Stimulated activated naive CD4-positive, alpha-beta T cell (primary cell): Measurements from ENCODE around the gene FKBP1A.
A peak's percentile ranks its signal among the peaks of the same experiment; 100 is the strongest.
"Not testable (repeated sequence)": the region's sequence is repeated elsewhere in the genome, so short reads cannot be mapped to it uniquely, and the experiment has no call there.

ENCODE experiments used
- DNase-seq, 6 experiments: peaks; one replicate each; lab custom pipeline; 2025; lab: John Stamatoyannopoulos, UW

Gene FKBP1A

DNA sequence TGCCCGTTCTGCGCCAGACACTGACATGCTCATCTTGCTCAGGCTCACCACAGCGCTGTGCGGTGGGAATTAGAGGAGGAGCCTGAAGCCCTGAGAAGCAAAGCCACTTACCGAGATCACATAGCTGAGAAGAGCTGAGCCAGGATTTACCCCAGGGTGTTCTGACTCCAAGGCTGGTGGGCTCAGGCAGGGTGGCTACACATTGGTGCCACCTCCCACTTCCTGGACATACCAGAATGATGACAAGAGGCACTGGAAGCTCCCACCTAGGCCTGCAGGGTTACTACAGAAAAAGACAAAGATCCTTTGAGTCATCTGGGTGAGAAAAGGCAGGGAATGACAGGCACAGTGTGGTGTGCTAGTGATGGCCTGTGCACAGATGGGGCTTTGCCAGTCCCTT is 24.4 kb upstream of the FKBP1A start:
- DNase-seq: no peak

DNA sequence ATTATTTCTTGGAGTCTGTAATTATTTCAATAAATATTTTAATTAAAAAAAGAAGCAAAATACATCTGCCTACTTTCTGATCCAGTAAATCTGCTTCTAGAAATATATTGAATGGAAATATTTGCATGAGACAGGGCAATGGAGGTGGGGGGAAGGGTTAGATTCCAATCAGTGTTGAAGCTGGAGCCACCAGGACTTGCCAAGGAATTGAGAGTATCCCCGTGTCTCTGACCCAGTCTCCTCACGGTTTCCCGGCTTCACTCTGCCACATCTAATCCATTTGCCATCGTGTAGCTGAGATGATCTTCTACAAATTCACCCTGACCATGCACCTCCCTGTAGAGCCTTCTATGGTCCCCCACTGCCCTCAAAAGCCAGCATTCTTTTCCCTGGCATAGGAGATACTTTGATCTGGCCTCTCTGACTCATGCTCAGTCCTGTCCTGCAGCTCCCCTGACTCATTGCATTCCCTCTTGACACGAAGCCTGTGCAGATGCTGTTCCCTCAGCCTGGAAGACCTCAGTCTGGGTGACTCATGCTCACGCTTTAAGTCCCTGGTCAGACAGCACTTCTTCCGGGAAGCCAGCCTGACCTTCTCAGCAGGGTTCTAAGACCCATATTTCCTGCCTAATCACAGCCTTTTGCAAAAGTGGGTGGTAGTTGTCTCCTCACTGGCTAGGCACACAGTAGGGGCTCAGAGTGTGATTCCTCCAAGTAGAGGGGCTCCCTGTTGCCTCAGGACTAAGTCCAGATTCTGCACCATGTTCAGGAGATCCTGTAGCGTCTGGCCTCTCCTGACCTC is 23.0 kb upstream of the FKBP1A start:
- DNase-seq: no peak

DNA sequence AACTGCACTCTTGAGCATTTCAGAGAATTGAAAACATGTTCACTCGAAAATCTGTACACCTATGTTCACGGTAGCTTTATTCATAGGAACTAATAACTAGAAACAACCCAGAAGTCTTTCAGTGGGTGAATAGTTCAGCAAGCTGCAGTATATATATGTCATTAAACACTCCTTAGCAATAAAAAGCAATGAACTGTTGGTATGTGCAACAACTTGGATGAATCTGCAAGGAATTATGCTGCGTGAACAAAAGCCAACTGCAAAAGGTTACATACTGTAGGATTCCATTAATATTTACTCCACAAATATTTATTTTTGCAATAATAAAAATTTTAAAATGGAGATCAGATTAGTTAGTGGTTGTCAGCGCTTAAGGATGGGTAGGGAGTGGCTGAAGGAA is 22.1 kb upstream of the FKBP1A start:
- DNase-seq: no peak

- no peak for DNase-seq
Observed at GRCh38 chr20:1405801-1406200, 12.9 kb upstream of the FKBP1A start.

- DNase-seq: no peak
Observed at GRCh38 chr20:1403624-1404023, 10.8 kb upstream of the FKBP1A start.

DNA sequence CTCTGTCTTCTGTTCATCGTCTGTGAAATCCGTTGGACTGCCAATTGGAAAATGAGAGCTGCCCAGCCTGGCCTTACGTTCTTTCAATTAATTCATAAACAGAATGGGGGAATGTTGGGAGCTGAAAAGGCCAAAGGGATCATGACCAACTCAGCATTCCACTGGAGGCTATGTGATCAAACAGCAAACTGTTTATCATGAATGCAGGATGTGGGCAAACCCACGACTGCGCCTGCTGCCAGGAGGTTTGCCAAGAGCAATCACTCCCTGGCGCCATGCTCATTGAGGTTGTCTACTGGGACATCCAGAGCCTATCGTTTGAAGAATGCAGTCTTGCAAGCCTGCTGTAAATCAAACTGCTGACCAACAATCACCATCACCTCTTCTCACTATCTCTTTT is 9.3 kb upstream of the FKBP1A start:
- peak in 1 of 6 experiments; percentile 4 for DNase-seq

GRCh38 chr20:1401451-1401907 is 8.6 kb upstream of the FKBP1A start:
- no peak for DNase-seq

DNA sequence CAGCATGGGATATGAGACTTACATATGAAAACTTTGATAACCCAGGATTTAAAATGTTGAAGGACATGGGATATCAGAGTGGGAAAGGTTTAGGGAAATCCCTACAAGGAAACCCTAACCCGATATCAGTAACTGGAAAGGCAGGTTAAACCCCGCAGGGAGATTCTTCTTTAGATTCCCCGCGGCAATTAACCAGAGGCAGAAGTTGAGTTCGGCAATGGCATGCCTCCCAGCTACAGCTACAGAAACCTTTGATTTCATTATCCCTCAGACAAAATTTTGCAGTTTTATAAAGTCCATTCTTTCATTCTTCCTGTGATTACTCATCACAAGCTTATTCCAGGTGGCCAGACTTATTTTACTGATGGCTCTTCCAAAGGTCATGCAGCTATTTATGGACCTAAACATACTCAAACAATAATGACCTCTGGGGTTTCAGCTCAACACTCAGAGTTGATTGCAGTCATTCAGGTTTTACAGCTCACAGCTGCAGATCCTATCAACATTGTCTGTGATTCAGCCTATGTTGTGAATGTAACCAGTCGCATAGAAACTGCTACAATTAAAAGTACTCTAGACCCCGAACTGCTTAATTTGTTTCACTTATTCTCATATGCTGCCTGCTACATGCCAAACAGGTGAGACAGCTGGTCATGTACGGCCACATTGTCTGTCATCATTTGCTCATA is 7.0 kb upstream of the FKBP1A start:
- not testable (repeated sequence) for DNase-seq

- not testable (repeated sequence) for DNase-seq
Observed at GRCh38 chr20:1398185-1398584, 5.3 kb upstream of the FKBP1A start.

DNA sequence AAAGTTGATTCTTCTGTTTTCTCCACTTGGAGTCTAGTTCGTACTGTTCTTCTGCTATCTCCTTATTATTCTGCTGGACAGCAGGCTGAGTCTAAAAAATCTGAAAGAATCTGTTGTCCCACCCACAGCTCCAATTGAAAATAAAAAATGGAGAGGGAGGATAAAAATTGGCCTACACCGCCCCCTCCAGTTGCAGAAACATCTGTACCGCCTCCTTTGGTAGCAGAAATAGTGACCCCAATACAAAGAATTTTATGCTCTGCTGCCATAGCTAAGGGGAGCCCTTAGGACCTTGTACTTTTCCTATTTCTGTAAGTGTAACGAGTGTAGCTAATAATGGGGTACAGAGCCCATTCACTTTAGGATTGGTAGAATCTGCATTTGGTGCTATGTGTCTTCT is 4.9 kb upstream of the FKBP1A start:
- no peak for DNase-seq

DNA sequence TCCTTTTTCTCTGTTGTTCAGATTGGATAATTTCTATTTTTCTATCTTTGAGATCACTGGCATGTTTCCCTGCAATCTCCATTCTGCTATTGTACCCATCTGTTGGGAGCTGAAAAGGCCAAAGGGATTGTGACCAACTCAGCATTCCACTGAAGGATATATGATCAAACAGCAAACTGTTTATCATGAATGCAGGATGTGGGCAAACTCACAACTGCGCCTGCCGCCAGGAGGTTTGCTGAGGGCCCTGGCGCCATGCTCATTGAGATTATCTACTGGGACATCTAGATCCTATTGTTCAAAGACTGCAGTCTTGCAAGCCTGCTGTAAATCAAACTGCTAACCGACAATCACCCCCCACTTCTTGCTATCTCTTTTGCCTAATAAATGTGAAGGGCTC is 3.8 kb upstream of the FKBP1A start:
- DNase-seq: no peak

DNA sequence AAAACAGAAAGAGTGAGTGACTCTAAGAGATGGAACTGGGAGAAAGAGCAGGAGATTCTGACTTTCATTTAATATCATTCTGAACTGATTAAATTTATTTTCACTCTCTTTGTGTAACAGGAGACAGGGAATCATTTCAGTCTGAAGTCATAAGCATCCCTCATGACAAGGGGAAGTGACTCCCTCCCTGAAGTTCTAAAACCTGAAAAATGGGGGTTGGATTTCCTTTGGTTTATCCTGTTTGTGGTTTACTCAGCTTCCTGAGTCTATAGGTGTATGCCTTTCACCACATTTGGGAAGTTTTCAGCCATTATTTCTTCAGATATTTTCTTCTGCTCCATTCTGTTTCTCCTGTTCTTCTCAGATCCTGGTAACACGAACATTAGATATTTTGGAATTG is 3.4 kb upstream of the FKBP1A start:
- DNase-seq: no peak

GRCh38 chr20:1394686-1395085 is 1.8 kb upstream of the FKBP1A start:
- DNase-seq: no peak

DNA sequence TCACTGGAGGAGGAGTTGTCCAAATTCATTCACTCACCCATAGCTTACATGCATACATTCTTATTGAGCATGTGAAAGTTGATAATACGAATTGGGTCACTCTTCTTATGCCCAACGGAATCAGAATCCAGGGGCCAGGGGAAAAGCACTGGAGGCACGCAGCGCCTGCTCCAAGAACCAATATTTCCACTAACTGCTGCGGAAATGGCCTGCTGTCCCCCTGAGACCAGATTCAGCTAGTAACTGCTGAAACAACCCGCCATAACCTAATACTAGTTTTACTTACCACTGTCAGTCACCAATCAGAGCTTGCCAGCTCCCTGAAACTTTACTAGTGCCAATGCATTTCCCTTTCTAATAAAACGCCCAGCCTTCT is 641 bp upstream of the FKBP1A start:
- no peak for DNase-seq

GRCh38 chr20:1392443-1392692 is 486 bp downstream of the FKBP1A start:
- DNase-seq: peak in 1 of 6 experiments; percentile 17

GRCh38 chr20:1391640-1392442 is 1.0 kb downstream of the FKBP1A start:
- peak in 1 of 6 experiments; percentile 19 for DNase-seq

GRCh38 chr20:1390581-1391403 is 2.1 kb downstream of the FKBP1A start:
- DNase-seq: no peak

GRCh38 chr20:1389703-1390580 is 2.9 kb downstream of the FKBP1A start:
- peak in 2 of 6 experiments; percentile 9 to 15 for DNase-seq

DNA sequence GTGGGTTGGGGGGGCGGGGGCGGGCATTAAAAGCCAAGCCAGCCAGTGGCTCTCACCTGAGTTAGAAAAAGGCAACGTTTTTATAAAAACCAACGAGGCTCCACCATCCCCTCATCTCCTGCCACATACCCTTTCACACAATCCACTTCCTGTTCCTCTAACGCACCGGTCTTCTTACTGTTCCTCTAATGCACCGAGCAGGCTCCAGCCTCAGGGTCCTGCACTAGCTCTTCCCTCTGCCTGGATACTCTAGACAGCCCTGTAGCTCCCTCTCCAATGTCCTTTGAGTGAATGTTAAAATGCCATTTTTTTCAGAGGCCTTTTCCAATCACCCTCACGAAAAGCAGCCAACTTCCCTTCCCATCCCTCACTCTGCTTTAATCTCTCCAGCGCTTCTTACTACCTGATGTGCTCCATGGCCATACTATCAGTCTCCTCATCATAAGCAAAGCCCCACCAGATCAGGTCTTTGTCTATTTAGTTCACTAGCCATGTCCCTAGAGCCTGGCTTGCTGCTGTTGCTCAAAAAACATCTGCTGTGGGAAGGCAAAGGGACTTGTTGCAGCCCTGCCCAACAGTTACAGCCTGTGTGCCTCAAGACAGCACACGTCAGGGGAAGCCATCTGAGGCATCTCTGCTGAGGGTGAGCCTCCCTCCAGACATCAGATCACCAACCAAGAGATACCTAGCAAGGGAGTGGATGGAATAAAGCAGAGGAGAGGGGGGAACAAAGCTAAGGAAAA is 3.9 kb downstream of the FKBP1A start:
- DNase-seq: peak in 3 of 6 experiments; percentile 6 to 29 (median 22)

GRCh38 chr20:1388253-1388652 is 4.6 kb downstream of the FKBP1A start:
- DNase-seq: no peak
